ENCODE measurements around the gene THAP4. TPM values are rescaled to one million over a fixed set of nuclear protein-coding genes. Genes with fewer than 3 reads are reported as not detected.

Gene THAP4
- total RNA-seq, 1 experiment from 2014 or later, result 94.8 TPM

DNA sequence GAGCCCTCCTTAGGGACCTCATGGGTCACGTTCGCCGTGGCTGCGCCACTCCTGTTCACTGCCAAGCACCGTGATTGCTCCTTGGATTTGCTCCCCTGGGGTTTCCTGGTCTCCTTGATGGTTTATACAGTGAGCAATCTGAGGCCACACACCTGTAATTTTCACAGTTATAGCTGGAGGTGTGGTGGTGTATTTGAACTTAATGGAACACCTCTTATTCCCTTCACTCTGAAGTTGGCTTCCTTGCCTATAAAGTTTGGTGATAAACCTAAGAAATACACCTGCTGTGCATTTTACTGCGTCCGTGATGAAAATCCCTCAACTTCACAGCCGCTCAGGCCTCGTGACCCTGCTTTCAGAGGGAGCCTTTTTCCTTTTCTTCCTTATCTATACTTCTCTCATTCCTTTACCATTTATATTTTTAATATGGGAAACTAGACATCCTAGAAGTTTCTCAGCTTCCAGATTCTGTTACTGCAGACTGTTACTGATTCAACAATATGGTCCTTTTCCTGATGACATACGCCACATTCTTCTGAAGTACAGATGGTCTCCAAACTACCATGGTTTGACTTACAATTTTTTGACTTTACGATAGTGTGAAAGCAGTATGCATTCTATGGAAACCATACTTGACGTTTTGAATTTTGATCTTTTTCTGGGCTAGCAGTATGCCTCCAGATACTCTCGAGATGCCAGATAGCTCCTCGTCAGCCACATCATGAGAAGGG is 9.1 kb upstream of the THAP4 start:
- ChIA-PET CTCF (no interaction called here), POLR2A (ENCODE audit: unreplicated experiment) (no interaction called here)
- Histone ChIP-seq H3K4me1 (replicated peaks; ENCODE audit: insufficient read depth) (no peaks in the 10 kb centered on the region), H3K4me3 (no peak overlapping the region), H2AFZ (no peak overlapping the region), H3K36me3 (ENCODE audit: low read depth) (0 out of 2 replicates have a peak, but pooled peaks cover under 1% of the 10 kb centered on the region), H3F3A (ENCODE audit: insufficient read depth, low read depth) (peaks cover 4% of the 10 kb centered on the region; the same call in 1 of the 2 replicates), H3K27ac (no peak overlapping the region), H3K79me2 (ENCODE audit: low read depth) (peaks cover 86% of the 10 kb centered on the region), H3K4me2 (no peak overlapping the region), H3K9me3 (ENCODE audit: insufficient read depth, low read depth) (no peaks in the 10 kb centered on the region), H3K9me2 (ENCODE audit: insufficient read depth) (no peaks in the 10 kb centered on the region), H3K27me3 (ENCODE audit: insufficient read depth, low read depth) (no peaks in the 10 kb centered on the region), H4K20me1 (ENCODE audit: insufficient read depth) (peaks cover 77% of the 10 kb centered on the region)
- intact Hi-C loops (cut with micrococcal nuclease; ENCODE audit: unreplicated experiment), result no loop called here
- DNase-seq, result no peak
- no TSS peak for BruUV-seq (replicated peaks)
- TF ChIP-seq EZH2 (IDR thresholded peaks at IDR 0.05; ENCODE audit: low read depth), result no peak
- TF ChIP-seq, protein P1, sequence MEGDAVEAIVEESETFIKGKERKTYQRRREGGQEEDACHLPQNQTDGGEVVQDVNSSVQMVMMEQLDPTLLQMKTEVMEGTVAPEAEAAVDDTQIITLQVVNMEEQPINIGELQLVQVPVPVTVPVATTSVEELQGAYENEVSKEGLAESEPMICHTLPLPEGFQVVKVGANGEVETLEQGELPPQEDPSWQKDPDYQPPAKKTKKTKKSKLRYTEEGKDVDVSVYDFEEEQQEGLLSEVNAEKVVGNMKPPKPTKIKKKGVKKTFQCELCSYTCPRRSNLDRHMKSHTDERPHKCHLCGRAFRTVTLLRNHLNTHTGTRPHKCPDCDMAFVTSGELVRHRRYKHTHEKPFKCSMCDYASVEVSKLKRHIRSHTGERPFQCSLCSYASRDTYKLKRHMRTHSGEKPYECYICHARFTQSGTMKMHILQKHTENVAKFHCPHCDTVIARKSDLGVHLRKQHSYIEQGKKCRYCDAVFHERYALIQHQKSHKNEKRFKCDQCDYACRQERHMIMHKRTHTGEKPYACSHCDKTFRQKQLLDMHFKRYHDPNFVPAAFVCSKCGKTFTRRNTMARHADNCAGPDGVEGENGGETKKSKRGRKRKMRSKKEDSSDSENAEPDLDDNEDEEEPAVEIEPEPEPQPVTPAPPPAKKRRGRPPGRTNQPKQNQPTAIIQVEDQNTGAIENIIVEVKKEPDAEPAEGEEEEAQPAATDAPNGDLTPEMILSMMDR (conservative IDR thresholded peaks at IDR 0.05), result no peak

DNA sequence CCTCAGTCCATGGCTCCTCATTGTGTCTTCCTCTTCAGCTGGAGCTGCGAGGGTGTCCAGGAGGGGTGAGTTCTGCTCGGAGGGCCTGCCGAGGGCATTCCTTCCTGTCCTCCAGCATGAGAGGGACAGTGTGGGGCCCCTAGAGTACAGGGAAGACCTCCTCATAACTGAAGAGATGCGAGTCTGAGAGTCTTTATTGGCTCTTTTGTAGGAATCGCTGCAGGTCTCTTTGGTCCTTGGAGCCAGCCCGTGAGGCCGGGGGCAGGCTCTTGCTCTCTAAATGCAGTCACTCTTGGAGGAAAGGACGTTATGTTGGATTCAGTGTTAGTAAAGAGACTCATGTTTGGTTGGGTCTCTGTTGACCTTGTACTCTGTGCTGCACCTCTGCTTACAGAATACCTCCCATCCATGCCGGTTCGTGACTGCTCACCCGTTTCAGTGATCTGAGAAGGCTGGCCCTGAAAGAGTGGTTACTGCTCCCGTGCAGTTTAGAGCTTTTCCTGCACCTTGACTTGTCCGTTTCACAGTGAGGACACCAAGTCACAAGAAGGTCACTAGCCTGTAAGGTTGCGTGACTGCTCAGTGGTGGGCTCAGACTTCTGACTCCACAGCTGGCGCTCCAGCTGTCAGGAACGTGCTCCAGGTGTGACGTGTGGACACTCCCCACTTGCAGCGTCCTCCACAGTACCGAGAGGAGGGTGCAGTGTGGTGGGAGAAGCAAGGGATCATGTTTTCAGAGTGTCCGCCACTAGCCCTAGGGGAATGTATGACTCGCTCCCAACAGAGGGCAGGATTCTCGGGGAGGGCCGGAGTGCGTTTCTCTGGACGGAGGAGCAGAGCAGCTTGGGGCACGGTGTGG is 8.3 kb upstream of the THAP4 start:
- CTCF ChIA-PET, result no interaction called here
- no TSS peak for BruUV-seq (replicated peaks)
- Histone ChIP-seq H3K9me2 (ENCODE audit: insufficient read depth) (no peaks in the 10 kb centered on the region), H3K36me3 (ENCODE audit: low read depth) (no peaks in the 10 kb centered on the region), H3K4me3 (no peak overlapping the region), H3K4me1 (replicated peaks; ENCODE audit: insufficient read depth) (no peaks in the 10 kb centered on the region), H3K79me2 (ENCODE audit: low read depth) (peaks cover 91% of the 10 kb centered on the region), H3K9me3 (ENCODE audit: insufficient read depth, low read depth) (no peaks in the 10 kb centered on the region), H3K27ac (no peak overlapping the region), H4K20me1 (ENCODE audit: insufficient read depth) (peaks cover 80% of the 10 kb centered on the region), H3K4me2 (no peak overlapping the region), H3K27me3 (ENCODE audit: insufficient read depth, low read depth) (no peaks in the 10 kb centered on the region), H3F3A (ENCODE audit: insufficient read depth, low read depth) (no peaks in the 10 kb centered on the region), H2AFZ (no peak overlapping the region)
- DNase-seq, result no peak
- intact Hi-C loops (cut with micrococcal nuclease; ENCODE audit: unreplicated experiment), result no loop called here
- POLR2A ChIA-PET (ENCODE audit: unreplicated experiment), result no interaction called here
- TF ChIP-seq EZH2 (IDR thresholded peaks at IDR 0.05; ENCODE audit: low read depth), result no peak
- TF ChIP-seq, protein P1 (conservative IDR thresholded peaks at IDR 0.05), result no peak

DNA sequence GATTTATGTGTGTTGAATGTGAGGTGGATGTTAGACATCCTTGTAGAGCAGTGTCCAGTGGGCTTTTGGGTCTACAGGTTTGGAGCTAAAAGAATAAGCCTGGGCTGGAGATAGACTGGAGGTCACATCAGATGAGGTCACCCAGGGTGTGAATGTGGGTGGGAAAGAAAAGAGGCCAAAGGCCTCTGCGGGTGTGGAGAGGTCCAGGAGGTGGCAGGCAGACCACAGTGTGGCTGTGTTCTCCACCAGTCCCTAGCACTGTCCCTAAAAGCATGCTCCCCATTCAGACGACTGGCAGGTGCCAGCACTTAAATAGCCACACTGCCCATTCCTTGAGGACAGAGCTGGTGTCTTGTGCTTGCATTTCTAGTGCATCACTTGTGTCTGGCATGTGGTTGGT is 4.7 kb upstream of the THAP4 start:
- no peak for DNase-seq
- BruUV-seq (replicated peaks), result no TSS peak
- no peak for TF ChIP-seq EZH2 (IDR thresholded peaks at IDR 0.05; ENCODE audit: low read depth)
- TF ChIP-seq, protein P1 (conservative IDR thresholded peaks at IDR 0.05), result no peak
- H3F3A ChIP-seq (ENCODE audit: insufficient read depth, low read depth), result no peaks in the 10 kb centered on the region
- H3K4me1 ChIP-seq (replicated peaks; ENCODE audit: insufficient read depth), result peaks cover 12% of the 10 kb centered on the region
- H3K79me2 ChIP-seq (ENCODE audit: low read depth), result peaks cover 87% of the 10 kb centered on the region
- peaks cover 66% of the 10 kb centered on the region for H4K20me1 ChIP-seq (ENCODE audit: insufficient read depth)
- H2AFZ ChIP-seq, result no peak overlapping the region
- CTCF ChIA-PET, result interaction anchor here (0.7 to 1.2 kb wide), 2 partner anchors 61 to 343 kb away, joined by 3 read pairs; no protein-coding TSS in a partner anchor
- H3K27me3 ChIP-seq (ENCODE audit: insufficient read depth, low read depth), result no peaks in the 10 kb centered on the region
- POLR2A ChIA-PET (ENCODE audit: unreplicated experiment), result no interaction called here
- H3K4me3 ChIP-seq, result no peak overlapping the region
- no peak overlapping the region for H3K27ac ChIP-seq
- no peaks in the 10 kb centered on the region for H3K9me2 ChIP-seq (ENCODE audit: insufficient read depth)
- intact Hi-C loops (cut with micrococcal nuclease; ENCODE audit: unreplicated experiment), result no loop called here
- no peaks in the 10 kb centered on the region for H3K36me3 ChIP-seq (ENCODE audit: low read depth)
- no peak overlapping the region for H3K4me2 ChIP-seq
- no peaks in the 10 kb centered on the region for H3K9me3 ChIP-seq (ENCODE audit: insufficient read depth, low read depth)

Data from PC-9 (cell line).